ENCODE data around the gene KCNIP1. TPM values are rescaled to one million over a fixed set of nuclear protein-coding genes. Genes with fewer than 3 reads are reported as not detected.

Gene KCNIP1
- total and polyA plus RNA-seq, 2 of the 8 experiments (the other 6 are each of a cell fraction or from before 2014, with no cell fraction given): 0.52 to 0.83 TPM

DNA sequence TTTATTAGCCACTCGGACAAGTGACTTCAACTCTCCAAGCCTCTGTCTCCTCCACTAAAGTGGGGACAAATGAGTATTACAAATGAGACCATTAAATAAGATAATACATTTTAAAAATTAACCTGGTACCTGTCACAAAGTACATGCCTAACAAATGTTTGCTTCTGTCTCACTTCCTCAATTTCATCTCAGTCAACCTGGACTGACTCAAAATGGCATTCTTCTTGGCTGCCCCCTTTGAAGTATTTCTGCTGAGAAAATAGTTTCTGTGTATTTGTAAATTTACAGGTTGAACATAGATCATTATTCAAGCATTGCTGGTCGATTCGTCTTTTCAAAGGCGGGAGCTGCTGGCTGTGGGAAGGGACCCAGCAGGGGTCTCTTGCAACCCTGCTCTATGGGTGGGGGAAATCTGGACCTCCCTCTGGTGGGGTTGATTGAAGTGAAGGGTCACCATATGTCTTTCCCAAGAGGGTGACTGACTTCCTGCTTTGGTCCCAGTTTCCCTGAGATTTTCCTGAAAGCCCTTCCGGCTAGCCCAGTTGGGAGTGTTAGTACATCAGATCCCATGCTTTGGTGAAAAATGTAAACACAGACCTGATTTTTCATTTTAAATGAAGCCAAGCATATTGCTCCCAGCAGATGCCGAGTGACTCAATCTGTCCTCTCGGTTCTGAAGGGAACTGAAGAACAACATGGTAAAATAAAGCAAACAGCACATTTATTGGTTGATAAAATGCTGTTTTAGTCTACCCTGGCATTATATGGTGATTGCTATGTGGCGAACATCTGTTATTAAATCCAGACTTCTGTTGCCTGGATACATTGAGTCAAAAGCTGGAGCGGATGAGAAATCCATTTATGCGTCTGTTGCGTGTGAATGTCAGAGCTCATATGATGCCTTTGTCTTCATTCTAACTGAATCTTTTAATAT, 73.0 kb downstream of the KCNIP1 start (continued):
- no peak for TF ChIP-seq ATF3 (IDR thresholded peaks at IDR 0.05; ENCODE audit: insufficient read depth, low read depth, low read length)
- TF ChIP-seq ASH2L (IDR thresholded peaks at IDR 0.05; ENCODE audit: low read length): no peak
- no peak for TF ChIP-seq TAF7 (optimal IDR thresholded peaks at IDR 0.05; ENCODE audit: borderline replicate concordance, low read depth, low read length)
- TF ChIP-seq CTBP2 (IDR thresholded peaks at IDR 0.05; ENCODE audit: borderline replicate concordance, insufficient read depth, insufficient read length, low read length): no peak

All from H1 (cell line).